ENCODE data around the gene PLD4. TPM values are rescaled to one million over a fixed set of nuclear protein-coding genes. Genes with fewer than 3 reads are reported as not detected.

Gene PLD4
- total and polyA plus RNA-seq, 3 donors from 2014 or later = 1.1 to 1.7 (median 1.2) TPM

DNA sequence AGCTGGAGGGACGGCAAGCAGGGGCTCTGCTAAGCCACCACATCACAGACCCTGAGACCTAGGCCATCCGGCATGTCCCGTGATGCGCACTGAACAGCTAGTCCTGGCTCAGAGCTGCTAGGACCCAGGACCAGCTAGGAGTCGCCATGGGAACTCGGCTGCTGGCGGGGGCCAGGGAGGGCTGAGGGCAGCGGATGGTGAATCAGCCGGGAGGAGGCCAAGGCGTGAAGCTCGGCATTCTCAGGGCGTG lies 48.4 kb downstream of the PLD4 start:
- no peaks in the 10 kb centered on the region for H3K27me3 ChIP-seq
- no peaks in the 10 kb centered on the region for H3K36me3 ChIP-seq (ENCODE audit: low read depth, missing control alignments)
- peak; percentile 35 for DNase-seq
- H3K27ac ChIP-seq = peak overlapping the region in 1 of 2 donors; percentile 56
- intact Hi-C loops (cut with DNase I; ENCODE audit: low total_unique reads) = loop anchor here (10.0 kb wide), 1 partner anchor 52 kb away; the partner anchor contains the start of gene CDCA4
- TF ChIP-seq, protein P1, sequence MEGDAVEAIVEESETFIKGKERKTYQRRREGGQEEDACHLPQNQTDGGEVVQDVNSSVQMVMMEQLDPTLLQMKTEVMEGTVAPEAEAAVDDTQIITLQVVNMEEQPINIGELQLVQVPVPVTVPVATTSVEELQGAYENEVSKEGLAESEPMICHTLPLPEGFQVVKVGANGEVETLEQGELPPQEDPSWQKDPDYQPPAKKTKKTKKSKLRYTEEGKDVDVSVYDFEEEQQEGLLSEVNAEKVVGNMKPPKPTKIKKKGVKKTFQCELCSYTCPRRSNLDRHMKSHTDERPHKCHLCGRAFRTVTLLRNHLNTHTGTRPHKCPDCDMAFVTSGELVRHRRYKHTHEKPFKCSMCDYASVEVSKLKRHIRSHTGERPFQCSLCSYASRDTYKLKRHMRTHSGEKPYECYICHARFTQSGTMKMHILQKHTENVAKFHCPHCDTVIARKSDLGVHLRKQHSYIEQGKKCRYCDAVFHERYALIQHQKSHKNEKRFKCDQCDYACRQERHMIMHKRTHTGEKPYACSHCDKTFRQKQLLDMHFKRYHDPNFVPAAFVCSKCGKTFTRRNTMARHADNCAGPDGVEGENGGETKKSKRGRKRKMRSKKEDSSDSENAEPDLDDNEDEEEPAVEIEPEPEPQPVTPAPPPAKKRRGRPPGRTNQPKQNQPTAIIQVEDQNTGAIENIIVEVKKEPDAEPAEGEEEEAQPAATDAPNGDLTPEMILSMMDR (IDR thresholded peaks at IDR 0.05) = no peak
- no peak overlapping the region for H3K4me3 ChIP-seq
- no peaks in the 10 kb centered on the region for H3K9me3 ChIP-seq
- H3K4me1 ChIP-seq = peaks cover 25% of the 10 kb centered on the region
- WGBS, 2 donors = 66% methylated on average over 12 of the region's 12 CpGs; no CpG with 5 or more reads in 1 of the 2 donors

DNA sequence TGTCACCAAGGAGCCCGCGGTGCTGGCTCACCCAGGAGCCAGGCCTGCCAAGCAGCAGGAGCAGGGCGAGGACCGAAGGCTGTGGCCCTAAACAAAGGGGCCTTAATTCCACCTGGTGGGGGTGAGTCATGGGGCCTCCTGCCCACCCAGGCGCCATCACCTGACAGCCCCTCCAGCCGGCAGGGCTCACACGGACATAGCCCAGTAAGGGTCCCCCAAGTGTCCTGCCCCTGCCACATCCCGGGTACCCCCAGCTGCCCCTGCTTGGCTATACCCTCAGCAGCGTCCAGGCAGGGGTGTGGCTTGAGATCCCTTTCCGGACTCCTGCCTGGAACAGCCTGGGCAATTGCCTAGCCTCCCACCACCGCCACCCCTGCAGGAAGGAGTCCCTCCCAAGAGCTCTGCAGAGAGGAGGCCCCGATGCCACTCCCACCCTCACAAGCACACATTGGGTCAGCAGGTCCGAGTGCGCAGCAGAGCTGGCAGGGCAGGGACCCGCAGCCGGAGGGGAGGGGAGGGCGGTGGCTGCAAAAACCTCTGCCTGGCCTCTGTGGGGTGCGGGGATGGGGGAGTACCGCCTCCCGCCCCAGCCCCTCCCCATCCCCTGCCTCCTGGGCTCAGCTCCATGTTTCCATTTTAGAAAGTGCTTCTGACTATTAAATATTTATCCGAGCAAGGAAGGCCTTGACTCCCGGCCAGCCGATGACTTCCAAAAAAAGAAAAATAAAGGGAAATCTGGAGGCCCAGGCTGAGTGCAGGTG lies 48.9 kb downstream of the PLD4 start:
- TF ChIP-seq POLR2A (IDR thresholded peaks at IDR 0.05) = no peak
- TF ChIP-seq, protein P1 (IDR thresholded peaks at IDR 0.05) = no peak
- Histone ChIP-seq H3K36me3 (ENCODE audit: low read depth, missing control alignments) (no peaks in the 10 kb centered on the region), H3K4me3 (no peak overlapping the region), H3K27ac (no peak overlapping the region), H3K27me3 (no peaks in the 10 kb centered on the region), H3K9me3 (no peaks in the 10 kb centered on the region), H3K4me1 (peaks cover 20% of the 10 kb centered on the region)
- peak; percentile 50 for DNase-seq
- intact Hi-C loops (cut with DNase I; ENCODE audit: low total_unique reads) = loop anchor here (10.0 kb wide), 1 partner anchor 51 kb away; the partner anchor contains the start of gene CDCA4
- 35 to 45% methylated on average over 6 to 23 of the region's 23 CpGs for WGBS, 2 donors

DNA sequence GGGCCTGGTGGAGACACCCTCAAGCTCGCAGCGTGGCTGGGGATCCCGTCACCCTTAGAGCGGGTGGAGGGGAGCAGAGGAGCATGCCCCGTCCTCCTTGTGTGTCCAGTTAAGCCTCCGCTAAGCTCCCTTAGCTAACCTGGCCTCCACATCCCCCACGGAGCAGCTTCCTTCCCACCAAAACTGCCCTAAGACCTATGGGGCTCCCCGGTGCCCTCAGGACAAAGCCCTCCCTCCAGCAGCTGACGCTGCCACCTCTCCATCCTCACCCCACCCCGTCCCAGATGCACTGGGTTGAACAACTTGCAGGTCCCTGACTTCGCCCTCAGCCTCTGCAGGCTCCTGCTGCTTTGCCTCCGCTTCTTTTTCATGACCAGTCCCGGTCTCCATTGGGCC lies 49.5 kb downstream of the PLD4 start:
- Histone ChIP-seq H3K27me3 (no peaks in the 10 kb centered on the region), H3K4me3 (no peak overlapping the region), H3K27ac (no peak overlapping the region), H3K9me3 (no peaks in the 10 kb centered on the region), H3K36me3 (ENCODE audit: low read depth, missing control alignments) (no peaks in the 10 kb centered on the region), H3K4me1 (peaks cover 16% of the 10 kb centered on the region)
- intact Hi-C loops (cut with DNase I; ENCODE audit: low total_unique reads) = loop anchor here (10.0 kb wide), 1 partner anchor 51 kb away; the partner anchor contains the start of gene CDCA4
- WGBS, 2 donors = 58 to 60% methylated on average over 13 of the region's 13 CpGs
- TF ChIP-seq, protein P1 (IDR thresholded peaks at IDR 0.05) = no peak
- TF ChIP-seq POLR2A (IDR thresholded peaks at IDR 0.05) = no peak
- no peak for DNase-seq

DNA sequence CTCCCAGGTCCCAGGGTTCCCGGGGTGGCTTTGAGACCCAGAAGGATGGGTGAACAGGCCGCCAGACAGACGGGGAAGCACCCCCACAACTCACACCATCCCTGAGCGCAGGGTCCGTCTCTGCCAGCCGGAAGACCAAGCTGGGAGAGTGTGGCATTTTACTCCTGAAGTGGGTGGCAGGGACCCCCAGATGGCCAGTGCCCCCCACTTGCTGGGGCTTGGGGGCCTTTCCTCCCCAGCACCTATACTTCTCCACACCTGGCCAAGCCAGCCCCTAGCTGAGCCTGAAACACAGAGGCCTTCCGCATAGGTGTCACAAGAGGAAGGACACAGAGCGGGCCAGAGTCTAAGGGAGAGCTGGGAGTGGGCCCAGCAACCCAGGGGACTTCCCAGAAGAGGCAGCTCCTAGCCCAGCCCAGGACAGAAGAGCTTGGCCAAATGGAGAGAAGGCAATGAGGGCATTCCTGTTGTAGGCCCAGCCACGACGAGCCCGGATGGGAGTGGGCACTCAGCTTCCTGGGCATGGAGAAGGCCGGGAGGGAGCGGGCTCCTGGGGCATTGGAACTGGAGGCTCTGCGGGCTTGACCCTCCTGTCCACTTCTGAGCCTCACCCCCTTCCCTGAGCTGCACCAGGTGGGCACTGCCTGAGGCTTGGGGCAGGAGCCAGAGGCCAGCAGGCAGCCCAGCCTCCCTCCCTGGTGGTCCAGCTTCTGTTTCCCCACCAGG lies 50.1 kb downstream of the PLD4 start:
- Histone ChIP-seq H3K36me3 (ENCODE audit: low read depth, missing control alignments) (no peaks in the 10 kb centered on the region), H3K27ac (no peak overlapping the region), H3K4me1 (peaks cover 16% of the 10 kb centered on the region), H3K4me3 (no peak overlapping the region), H3K27me3 (no peaks in the 10 kb centered on the region), H3K9me3 (no peaks in the 10 kb centered on the region)
- TF ChIP-seq, protein P1 (IDR thresholded peaks at IDR 0.05) = no peak
- TF ChIP-seq POLR2A (IDR thresholded peaks at IDR 0.05) = no peak
- no peak for DNase-seq
- WGBS, 2 donors = 86 to 93% methylated on average over 2 to 14 of the region's 14 CpGs
- intact Hi-C loops (cut with DNase I; ENCODE audit: low total_unique reads) = loop anchor here (10.0 kb wide), 1 partner anchor 50 kb away; the partner anchor contains the start of gene CDCA4
